Suppressor macrophage (primary cell): ENCODE results near the gene ZNF878.
"Not testable (repeated sequence)": the region's sequence is repeated elsewhere in the genome, so short reads cannot be mapped to it uniquely, and the experiment has no call there.

Experiments used
- DNase-seq, 4 experiments: peaks; one replicate each; pipeline ENCODE4 v3.0.0-alpha.2; 2020 to 2022
- total RNA-seq, 17 experiments: gene quantifications; one replicate each; lab custom pipeline; 2026; ENCODE audit warnings: mixed read lengths in 6 of 17, inconsistent platforms in 3 of 17; lab: John Stamatoyannopoulos, UW

ZNF878 gene
- total RNA-seq, result 0 to 0.88 (median 0.17) reads per million in 17 experiments

DNA sequence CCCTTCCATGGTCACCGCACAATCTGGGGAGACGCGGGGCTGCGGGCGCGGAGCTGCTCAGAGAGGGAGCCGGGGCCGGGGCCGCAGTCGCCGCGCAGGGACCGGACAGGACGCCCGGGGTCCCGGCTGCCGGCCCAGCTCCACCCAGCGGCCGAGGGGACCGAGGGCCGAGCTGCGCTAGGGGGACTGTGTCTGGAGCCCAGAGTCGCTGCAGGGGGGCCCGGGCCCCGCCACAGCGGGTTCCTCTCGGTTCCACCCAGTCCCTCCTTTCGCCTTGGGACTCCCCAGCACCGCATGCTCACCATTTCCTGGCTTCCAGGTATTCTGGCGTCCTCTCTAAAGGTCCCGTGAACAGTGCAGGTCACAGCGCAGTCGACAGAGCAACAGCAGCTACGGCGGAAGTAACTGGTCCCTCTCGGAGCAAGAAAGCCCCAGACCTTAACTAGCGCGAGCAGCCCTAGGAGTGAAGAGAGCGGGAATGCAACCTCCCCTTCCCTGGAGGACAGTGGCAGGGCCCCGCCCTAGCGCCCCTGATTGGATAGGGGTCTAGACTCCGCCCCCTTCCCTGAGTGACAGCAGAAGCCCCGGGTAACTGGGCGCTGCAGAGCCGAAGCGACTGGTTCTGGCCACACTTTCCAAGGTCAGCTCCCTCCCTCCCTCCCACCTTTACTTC, at the start of gene ZNF878:
ZNF878 (minus strand) TSS at position 465 of the 673 bp plus-strand sequence; CDS start at position 305, 160 bp downstream.
- peak; percentile 84 to 92 (median 87) for DNase-seq

DNA sequence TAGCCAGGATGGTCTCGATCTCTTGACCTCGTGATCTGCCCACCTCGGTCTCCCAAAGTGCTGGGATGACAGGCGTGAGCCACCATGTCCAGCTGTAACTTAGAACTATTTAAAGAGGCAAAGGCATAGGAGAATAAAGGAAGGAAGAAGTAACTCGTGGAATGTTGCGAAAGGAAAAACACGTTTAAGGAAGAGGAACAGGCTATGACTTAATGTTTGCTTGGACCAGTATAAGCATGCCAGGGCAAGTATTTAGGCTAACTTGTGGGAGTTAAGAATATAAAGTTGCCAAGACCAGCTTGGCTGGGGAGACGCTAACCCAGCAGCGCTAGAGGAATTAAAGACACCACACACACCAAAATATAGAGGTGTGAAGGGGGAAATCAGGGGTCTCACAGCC, 45.3 kb upstream of the ZNF878 start:
- peak in 3 of 4 experiments; percentile 6 to 44 (median 38) for DNase-seq

DNA sequence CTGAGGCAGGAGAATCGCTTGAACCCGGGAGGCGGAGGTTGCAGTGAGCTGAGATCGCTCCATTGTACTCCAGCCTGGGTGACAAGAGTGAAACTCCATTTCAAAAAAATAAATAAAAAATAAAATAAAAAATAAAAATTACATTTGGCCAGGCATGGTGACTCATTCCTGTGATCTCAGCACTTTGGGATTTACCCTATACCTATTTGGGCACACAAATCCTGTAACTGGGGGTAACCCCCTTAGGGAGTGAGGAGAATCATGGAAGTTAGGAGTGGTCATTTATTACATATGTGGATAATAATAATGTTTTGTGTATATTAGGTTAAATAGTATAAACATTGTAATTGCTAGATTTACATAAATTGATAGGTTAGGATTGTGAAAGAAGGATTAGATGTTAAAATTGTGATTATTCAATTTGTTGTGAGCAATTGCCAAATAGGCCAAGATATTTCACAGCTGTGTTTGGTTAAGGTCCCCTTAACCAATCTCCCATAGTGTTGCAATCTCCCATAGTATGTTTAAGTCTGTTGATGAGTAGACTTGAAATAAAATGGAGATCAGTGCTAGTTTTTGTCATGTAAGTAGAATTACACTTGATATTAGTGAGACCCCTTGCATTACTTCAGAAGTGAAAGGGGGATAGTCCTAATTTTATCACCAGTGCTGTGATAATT, 42.5 kb upstream of the ZNF878 start:
- no peak for DNase-seq

DNA sequence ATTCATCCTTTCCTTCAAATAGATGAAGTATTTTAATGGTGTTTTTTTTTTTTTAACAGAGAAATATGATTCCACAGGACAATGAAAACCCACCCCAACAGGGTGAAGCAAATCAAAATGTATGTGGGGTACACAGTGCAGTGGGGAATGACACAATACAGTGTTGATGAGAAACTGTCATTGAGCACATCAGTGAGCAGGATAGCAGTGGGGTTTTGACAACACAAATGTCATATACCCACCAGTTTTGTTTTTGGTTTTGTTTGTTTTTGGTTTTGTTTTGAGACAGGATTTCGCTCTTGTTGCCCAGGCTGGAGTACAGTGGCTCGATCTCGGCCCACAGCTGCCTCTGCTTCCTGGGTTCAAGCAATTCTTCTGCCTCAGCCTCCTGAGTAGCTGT, 41.0 kb upstream of the ZNF878 start:
- DNase-seq, result no peak

- DNase-seq, result no peak
Measured at GRCh38 chr19:12092956-12093355, 40.2 kb upstream of the ZNF878 start.

- DNase-seq, result peak; percentile 86 to 94 (median 90)
Measured at GRCh38 chr19:12092065-12092867, 39.5 kb upstream of the ZNF878 start.

- DNase-seq, result peak; percentile 70 to 85 (median 72)
Measured at GRCh38 chr19:12090807-12091206, 38.0 kb upstream of the ZNF878 start.

DNA sequence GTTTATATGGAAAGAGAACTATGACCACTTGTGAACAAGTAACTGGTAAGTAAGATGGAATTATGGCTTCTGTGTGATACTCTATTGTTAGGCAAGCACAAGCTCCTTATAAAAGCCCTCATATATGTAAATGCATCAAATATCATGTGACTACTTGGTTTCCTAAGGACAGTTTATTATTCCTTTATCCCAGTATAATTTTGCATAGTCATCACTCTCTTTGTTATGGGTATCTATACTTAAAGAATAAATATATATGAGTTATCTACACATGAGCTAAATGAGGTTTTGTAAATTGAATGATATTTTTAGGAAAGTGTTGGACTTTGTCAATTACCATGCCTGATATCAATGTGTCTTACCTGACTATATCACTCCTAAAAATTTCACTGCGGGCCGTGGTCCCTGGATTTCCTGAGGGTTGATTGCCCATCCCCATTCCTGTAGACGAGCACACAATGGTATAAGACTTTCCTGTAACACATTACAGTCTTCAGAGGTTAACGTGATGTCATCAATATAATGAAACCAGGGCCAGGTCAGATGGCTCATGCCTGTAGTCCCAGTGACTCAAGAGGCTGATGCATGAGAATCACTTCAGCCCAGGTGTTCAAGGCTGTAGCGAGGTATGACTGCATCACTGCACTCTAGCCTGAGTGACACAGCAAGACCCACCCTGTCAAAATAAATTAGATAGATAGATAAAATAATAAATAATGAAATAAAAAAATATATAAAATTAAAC, 32.5 kb upstream of the ZNF878 start:
- DNase-seq, result no peak

DNA sequence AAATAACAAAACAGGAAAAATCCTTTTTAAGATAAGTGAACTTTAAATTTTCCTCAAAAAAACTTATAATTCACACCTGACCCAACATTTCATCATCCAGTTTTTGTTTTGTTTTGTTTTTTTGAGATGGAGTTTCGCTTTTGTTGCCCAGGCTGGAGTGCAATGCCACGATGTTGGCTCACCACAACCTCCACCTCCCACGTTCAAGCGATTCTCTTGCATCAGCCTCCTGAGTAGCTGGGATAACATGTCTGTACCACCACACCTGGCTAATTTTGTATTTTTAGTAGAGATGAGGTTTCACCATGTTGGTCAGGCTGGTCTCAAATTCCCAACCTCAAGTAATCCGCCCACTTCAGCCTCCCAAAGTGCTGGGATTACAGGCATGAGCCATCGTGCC, 30.6 kb upstream of the ZNF878 start:
- not testable (repeated sequence) for DNase-seq

- no peak for DNase-seq
Measured at GRCh38 chr19:12077375-12077774, 24.6 kb upstream of the ZNF878 start.

- not testable (repeated sequence) for DNase-seq
Measured at GRCh38 chr19:12076331-12076730, 23.6 kb upstream of the ZNF878 start.

- no peak for DNase-seq
Measured at GRCh38 chr19:12075538-12076139, 22.9 kb upstream of the ZNF878 start.

DNA sequence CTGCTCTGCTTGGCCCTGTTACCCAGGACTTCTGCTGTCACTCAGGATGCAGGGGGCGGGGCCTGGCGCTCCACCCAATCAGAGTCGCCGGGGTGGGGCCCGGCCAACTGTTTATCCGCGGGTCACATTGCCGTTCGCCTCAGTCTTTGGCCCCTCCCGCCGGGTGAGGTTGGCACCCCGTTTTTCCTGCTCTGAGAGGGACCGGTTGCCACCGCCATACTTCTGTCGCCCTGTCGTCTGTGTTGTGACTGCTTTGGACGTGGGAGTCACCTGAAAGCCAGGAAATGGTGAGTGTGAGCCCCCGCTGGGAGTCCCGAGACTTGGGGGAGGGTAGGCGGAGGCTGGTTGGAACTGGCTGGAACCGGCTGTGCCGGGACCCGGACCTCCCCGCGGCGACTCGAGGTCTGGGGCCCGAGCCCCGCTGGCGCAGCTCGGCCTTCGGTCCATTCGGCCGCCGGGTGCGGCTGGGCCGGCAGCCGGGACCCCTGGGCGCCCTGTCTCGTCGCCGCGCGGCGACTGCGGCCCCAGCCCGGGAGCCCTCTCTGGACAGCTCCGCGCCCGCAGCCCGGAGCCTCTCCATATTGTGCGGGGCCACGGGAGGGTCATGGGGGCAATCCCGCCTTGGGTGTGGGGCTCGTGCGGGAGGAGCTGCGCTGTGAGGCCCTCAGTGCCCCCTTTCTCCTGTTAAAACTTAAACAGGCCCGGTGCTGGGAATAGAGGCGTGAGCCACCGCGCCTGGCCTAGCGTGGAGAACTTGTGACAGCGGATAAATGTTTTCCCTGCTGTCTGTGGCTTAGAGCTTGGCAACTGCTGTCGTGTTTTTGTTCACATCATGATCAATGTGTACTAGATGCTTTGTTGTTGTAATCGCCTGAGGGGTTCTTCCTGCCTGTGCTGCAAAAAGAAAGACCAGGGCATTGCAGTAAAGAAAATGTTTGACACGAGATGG, 12.1 kb upstream of the ZNF878 start, which contains the start of gene ZNF844:
ZNF844 (plus strand) TSS at position 142 of the 949 bp plus-strand sequence; CDS start at position 285, 143 bp downstream.
- DNase-seq, result peak; percentile 96 to 98 (median 98)

GRCh38 chr19:12055784-12056183, 3.0 kb upstream of the ZNF878 start:
- DNase-seq, result no peak

GRCh38 chr19:12052091-12052496, 667 bp downstream of the ZNF878 start:
- peak in 1 of 4 experiments; percentile 8 for DNase-seq

DNA sequence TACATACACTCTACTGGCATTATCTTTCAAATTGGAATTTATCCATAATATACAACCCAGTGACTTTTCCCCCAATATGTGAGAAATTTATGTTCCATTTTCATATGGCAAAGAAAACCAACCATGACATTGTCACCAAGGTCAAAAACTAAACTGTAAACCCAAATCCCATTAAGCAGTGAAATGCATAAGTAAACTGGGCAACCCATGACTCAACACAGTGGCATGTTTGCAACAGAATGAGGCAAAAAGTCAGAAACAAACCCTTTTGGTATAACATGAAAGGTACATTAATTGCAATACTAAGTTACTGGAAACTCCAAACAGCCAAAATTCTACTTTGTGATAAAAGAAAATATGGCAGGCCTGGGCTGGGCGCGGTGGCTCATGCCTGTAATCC, 4.9 kb downstream of the ZNF878 start:
- no peak for DNase-seq

- DNase-seq, result no peak
Measured at GRCh38 chr19:12043752-12044422, 8.9 kb downstream of the ZNF878 start.

DNA sequence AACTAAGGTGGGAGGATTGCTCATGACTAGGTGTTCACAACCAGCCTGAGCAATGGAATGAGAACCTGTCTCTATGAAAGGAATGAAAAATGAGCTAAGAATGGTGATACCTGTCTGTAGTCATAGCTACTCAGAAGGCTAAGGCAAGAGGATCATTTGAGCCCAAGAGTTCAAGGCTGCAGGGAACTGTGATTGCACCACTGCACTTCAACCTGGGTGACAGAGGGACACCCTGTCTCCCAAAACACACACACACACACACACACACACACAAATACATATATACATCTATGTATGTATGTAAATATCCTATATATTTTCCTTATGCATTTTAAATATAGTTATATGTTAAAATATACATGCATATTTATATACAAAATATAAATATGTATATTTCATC, 9.9 kb downstream of the ZNF878 start:
- no peak for DNase-seq

- DNase-seq, result peak; percentile 89 to 96 (median 92)
Measured at GRCh38 chr19:12035220-12036172, 17.3 kb downstream of the ZNF878 start, which contains the start of gene ZNF433. Gene ZNF433 (minus strand): TSS chr19:12035679. CDS start chr19:12035539, 140 bp downstream.
